Fibroblast of peridontal ligament (primary cell): ENCODE results near the gene GJC3.
"Not testable (repeated sequence)": the region's sequence is repeated elsewhere in the genome, so short reads cannot be mapped to it uniquely, and the experiment has no call there.

ENCODE experiments used
- DNase-seq: peaks from one replicate; pipeline ENCODE4 v3.0.0-alpha.2; 2010; ENCODE audit errors: extremely low read depth

GJC3 gene, protein sequence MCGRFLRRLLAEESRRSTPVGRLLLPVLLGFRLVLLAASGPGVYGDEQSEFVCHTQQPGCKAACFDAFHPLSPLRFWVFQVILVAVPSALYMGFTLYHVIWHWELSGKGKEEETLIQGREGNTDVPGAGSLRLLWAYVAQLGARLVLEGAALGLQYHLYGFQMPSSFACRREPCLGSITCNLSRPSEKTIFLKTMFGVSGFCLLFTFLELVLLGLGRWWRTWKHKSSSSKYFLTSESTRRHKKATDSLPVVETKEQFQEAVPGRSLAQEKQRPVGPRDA

GRCh38 chr7:99928994-99929729 is at the start of gene GJC3:
TSS of gene GJC3 (minus strand) at chr7:99929620. CDS start at chr7:99929620, 0 bp downstream.
- peak; percentile 47 for DNase-seq

- DNase-seq, result no peak
Observed at GRCh38 chr7:99976626-99977025, 47.2 kb upstream of the GJC3 start.

GRCh38 chr7:99975782-99976521 is 46.5 kb upstream of the GJC3 start, which contains the start of gene AZGP1:
TSS of gene AZGP1 (minus strand) at chr7:99976031. CDS start at chr7:99976020, 11 bp downstream.
- no peak for DNase-seq

DNA sequence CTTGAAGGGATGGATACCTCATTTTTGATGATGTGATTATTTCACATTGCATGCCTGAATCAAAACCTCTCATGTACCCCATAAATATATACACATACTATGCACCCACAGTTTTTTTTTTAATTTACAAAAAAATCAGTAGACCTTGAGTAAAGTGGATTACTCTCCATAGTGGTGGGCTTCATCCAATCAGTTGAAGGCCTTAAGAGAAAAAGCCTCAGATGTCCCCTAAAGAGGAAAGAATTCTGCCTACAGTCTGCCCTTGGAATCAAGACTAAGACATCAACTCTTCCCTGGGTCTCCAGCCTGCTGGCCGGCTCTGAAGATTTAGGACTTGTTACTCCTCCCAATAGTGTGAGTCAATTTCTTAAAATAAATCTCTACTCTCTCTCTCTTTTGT is 45.3 kb upstream of the GJC3 start:
- no peak for DNase-seq

- not testable (repeated sequence) for DNase-seq
Observed at GRCh38 chr7:99973817-99974216, 44.4 kb upstream of the GJC3 start.

DNA sequence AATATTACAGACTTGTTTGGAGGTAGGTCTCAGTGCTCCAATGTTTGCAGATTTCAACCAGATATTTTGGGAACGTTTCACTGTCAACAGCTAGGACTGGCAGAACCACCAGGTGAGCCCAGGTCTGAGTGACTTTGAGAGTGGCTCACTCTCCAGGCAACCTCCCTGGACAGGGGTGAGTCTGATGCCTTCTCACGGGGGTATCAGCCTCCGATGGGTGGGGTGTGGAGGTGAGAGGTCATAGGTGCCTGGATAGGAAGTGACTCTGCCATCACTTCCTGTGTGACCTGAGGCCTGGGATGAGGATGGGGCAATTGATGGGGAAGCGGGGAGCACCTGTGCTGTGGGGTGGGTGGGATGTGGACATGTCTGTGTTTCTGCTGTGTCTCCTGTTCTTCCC is 41.8 kb upstream of the GJC3 start:
- DNase-seq, result no peak

GRCh38 chr7:99969813-99970212 is 40.4 kb upstream of the GJC3 start:
- not testable (repeated sequence) for DNase-seq

DNA sequence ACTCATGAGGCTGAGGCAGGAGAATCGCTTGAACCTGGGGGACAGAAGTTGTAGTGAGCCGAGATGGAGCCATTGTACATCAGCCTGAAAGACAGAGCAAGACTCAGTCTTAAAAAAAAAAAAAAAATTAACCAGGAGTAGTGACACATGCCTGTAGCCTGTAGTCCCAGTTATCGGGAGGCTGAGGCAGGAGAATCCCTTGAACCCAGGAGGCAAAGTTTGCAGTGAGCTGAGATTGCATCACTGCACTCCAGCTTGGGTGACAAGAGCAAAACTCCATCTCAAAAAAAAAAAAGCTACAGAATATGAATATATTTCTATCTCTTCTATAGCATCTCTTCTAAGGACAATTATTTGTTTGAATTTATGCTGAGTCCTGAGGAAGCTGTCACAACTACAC is 39.9 kb upstream of the GJC3 start:
- no peak for DNase-seq

GRCh38 chr7:99958564-99959227 is 29.3 kb upstream of the GJC3 start:
- DNase-seq, result no peak

GRCh38 chr7:99955247-99955646 is 25.8 kb upstream of the GJC3 start:
- no peak for DNase-seq

GRCh38 chr7:99954643-99955042 is 25.2 kb upstream of the GJC3 start:
- not testable (repeated sequence) for DNase-seq

DNA sequence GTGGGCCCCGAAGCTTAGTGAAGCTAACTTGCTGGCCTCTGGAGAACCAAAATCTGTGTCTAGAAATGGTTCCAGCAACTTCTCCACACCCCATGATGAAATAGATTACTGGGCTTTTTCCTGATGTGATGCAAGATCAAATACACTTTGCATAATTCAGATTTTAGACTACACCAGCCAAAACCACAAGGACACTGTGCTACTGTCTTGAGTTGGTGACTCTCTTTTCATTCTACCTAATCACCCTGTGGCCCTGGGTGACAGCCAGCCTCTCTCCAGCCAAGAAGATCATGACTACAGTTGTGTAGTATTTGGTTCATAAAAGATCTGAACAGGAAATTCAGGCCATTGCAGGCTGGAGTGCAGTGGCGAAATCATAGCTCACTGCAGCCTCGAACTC is 24.2 kb upstream of the GJC3 start:
- DNase-seq, result peak; percentile 48

DNA sequence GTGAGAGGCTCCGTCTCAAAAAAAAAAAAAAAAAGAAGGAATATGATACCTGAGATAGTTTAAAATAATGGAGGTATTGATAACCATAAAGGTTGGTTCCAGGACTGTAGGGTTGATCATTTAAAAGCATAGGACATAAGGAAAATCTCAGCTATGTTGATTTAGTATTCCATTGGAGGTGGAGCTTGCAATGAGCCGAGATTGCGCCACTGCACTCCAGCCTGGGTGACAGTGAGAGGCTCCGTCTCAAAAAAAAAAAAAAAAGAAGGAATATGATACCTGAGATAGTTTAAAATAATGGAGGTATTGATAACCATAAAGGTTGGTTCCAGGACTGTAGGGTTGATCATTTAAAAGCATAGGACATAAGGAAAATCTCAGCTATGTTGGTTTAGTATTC is 23.2 kb upstream of the GJC3 start:
- not testable (repeated sequence) for DNase-seq

DNA sequence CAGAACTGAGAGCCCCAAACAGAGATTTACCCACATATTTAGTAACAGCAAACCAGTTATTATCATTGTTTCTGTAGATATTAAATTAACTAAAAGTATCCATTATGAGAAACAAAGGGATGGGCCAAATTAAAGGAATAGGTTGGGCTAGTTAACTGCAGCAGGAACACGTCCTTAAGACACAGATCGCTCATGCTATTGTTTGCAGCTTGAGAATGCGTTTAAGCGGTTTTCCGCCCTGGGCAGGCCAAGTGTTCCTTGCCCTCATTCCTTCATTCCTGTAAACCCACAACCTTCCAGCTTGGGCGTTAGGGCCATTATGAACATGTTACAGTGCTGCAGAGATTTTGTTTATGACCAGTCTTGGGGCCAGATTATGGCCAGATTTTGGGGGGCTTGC is 21.4 kb upstream of the GJC3 start:
- not testable (repeated sequence) for DNase-seq

GRCh38 chr7:99949645-99950228 is 20.3 kb upstream of the GJC3 start:
- DNase-seq, result peak; percentile 40

GRCh38 chr7:99947608-99948007 is 18.2 kb upstream of the GJC3 start:
- no peak for DNase-seq

GRCh38 chr7:99944497-99945070 is 15.2 kb upstream of the GJC3 start:
- DNase-seq, result no peak

GRCh38 chr7:99943641-99944496 is 14.4 kb upstream of the GJC3 start:
- no peak for DNase-seq

DNA sequence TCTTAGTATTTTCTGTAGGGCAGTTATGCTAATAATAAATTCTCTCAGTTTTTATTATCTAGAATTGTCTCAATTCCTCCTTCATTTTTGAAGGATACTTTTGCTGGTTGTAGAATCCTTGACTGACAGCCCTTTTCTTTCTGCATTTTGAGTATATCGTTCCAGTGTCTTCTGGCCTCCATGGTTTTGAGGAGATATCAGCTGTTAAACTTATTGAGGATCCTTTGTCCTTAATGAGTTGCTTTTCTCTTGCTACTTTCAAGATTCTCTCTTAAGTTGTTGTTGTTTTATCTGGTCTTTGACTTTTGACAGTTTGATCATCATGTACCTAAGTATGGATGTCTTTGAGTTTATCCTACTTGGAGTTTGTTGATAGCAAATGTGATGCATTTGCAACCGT is 8.9 kb upstream of the GJC3 start:
- no peak for DNase-seq

DNA sequence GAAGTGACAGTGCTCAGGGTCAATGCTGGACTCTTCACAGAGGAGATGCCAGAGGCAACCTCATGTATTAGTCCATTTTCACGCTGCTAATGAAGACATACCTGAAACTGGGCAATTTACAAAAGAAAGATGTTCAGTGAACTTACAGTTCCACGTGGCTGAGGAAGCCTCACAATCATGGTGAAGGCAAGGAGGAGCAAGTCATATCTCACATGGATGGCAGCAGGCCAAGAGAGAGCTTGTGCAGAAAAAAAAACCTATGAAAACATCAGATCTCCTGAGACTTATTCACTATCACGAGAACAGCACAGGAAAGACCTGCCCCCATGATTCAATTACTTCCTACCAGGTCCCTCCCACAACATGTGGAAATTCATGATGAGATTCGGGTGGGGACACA is 5.6 kb upstream of the GJC3 start:
- not testable (repeated sequence) for DNase-seq
